Raji (cell line): ENCODE results near the gene DDX47.

ENCODE experiments used
- POLR2A ChIP-seq: IDR thresholded peaks from 2 replicates; pipeline ENCODE4 v1.6.1; 2011; ENCODE audit warnings: low read depth, low read length, control low read depth; ENCODE audit not compliant: insufficient read depth

DDX47 gene

GRCh38 chr12:12839003-12839395, 25.9 kb downstream of the DDX47 start:
- no peak for TF ChIP-seq POLR2A

- TF ChIP-seq POLR2A: no peak
These were observed 26.9 kb downstream of the DDX47 start for GRCh38 chr12:12839873-12840579.

- no peak for TF ChIP-seq POLR2A
These were observed 27.4 kb downstream of the DDX47 start for GRCh38 chr12:12840580-12840899.

- no peak for TF ChIP-seq POLR2A
These were observed 32.7 kb downstream of the DDX47 start for GRCh38 chr12:12845794-12846243.

- TF ChIP-seq POLR2A: no peak
These were observed 40.3 kb downstream of the DDX47 start for GRCh38 chr12:12853435-12853834.

GRCh38 chr12:12859690-12860089, 46.5 kb downstream of the DDX47 start:
- no peak for TF ChIP-seq POLR2A

GRCh38 chr12:12864243-12864642, 51.1 kb downstream of the DDX47 start:
- no peak for TF ChIP-seq POLR2A

- no peak for TF ChIP-seq POLR2A
These were observed 55.5 kb downstream of the DDX47 start for GRCh38 chr12:12868477-12869235.

- no peak for TF ChIP-seq POLR2A
These were observed 57.3 kb downstream of the DDX47 start for GRCh38 chr12:12870465-12870864.

GRCh38 chr12:12871587-12872138, 58.5 kb downstream of the DDX47 start:
- no peak for TF ChIP-seq POLR2A

- TF ChIP-seq POLR2A: no peak
These were observed 59.2 kb downstream of the DDX47 start for GRCh38 chr12:12872139-12872933.

GRCh38 chr12:12872934-12873275, 59.8 kb downstream of the DDX47 start:
- no peak for TF ChIP-seq POLR2A

GRCh38 chr12:12874029-12874428, 60.9 kb downstream of the DDX47 start:
- TF ChIP-seq POLR2A: no peak

- TF ChIP-seq POLR2A: no peak
These were observed 64.1 kb downstream of the DDX47 start for GRCh38 chr12:12877153-12877768.
